ENCODE measurements around the gene TRIM14. TPM values are rescaled to one million over a fixed set of nuclear protein-coding genes. Genes with fewer than 3 reads are reported as not detected.

Gene TRIM14
- total RNA-seq, 1 experiment from 2014 or later = 20.2 TPM

DNA sequence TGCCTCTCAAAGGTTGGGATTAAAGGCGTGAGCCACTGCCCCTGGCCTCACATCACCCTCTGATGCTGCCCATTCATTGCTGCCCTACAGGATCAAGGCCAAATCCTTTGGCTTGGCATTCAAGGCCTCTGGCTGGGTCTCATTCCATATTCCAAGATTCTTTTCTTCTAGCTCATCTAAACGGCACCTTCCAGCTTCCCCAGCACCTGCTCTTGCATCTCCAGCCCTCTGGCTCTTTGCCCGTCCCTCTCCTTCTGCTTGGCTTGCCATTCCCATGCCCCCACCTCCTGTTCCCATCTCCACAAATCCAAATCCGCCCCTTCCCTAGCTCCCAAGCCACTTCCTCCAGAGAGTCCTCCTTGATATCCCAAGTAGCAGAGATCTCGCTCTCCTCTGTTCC, 40.3 kb upstream of the TRIM14 start:
- Histone ChIP-seq H3K4me3 (no peak overlapping the region), H3K27me3 (ENCODE audit: insufficient read depth, low read depth) (no peaks in the 10 kb centered on the region), H3K9me3 (ENCODE audit: insufficient read depth, low read depth) (no peaks in the 10 kb centered on the region), H3K4me2 (no peak overlapping the region), H3K4me1 (replicated peaks; ENCODE audit: insufficient read depth) (peaks cover 15% of the 10 kb centered on the region), H3K27ac (no peak overlapping the region), H4K20me1 (ENCODE audit: insufficient read depth) (no peaks in the 10 kb centered on the region), H3K79me2 (ENCODE audit: low read depth) (no peaks in the 10 kb centered on the region), H2AFZ (no peak overlapping the region), H3F3A (ENCODE audit: insufficient read depth, low read depth) (peaks cover 13% of the 10 kb centered on the region), H3K9me2 (ENCODE audit: insufficient read depth) (no peaks in the 10 kb centered on the region), H3K36me3 (ENCODE audit: low read depth) (no peaks in the 10 kb centered on the region)
- ChIA-PET CTCF (no interaction called here), POLR2A (ENCODE audit: unreplicated experiment) (no interaction called here)
- BruUV-seq (replicated peaks) = no TSS peak
- intact Hi-C loops (cut with micrococcal nuclease; ENCODE audit: unreplicated experiment) = no loop called here
- TF ChIP-seq, protein P1, sequence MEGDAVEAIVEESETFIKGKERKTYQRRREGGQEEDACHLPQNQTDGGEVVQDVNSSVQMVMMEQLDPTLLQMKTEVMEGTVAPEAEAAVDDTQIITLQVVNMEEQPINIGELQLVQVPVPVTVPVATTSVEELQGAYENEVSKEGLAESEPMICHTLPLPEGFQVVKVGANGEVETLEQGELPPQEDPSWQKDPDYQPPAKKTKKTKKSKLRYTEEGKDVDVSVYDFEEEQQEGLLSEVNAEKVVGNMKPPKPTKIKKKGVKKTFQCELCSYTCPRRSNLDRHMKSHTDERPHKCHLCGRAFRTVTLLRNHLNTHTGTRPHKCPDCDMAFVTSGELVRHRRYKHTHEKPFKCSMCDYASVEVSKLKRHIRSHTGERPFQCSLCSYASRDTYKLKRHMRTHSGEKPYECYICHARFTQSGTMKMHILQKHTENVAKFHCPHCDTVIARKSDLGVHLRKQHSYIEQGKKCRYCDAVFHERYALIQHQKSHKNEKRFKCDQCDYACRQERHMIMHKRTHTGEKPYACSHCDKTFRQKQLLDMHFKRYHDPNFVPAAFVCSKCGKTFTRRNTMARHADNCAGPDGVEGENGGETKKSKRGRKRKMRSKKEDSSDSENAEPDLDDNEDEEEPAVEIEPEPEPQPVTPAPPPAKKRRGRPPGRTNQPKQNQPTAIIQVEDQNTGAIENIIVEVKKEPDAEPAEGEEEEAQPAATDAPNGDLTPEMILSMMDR (conservative IDR thresholded peaks at IDR 0.05) = no peak
- no peak for TF ChIP-seq EZH2 (IDR thresholded peaks at IDR 0.05; ENCODE audit: low read depth)
- DNase-seq = no peak

DNA sequence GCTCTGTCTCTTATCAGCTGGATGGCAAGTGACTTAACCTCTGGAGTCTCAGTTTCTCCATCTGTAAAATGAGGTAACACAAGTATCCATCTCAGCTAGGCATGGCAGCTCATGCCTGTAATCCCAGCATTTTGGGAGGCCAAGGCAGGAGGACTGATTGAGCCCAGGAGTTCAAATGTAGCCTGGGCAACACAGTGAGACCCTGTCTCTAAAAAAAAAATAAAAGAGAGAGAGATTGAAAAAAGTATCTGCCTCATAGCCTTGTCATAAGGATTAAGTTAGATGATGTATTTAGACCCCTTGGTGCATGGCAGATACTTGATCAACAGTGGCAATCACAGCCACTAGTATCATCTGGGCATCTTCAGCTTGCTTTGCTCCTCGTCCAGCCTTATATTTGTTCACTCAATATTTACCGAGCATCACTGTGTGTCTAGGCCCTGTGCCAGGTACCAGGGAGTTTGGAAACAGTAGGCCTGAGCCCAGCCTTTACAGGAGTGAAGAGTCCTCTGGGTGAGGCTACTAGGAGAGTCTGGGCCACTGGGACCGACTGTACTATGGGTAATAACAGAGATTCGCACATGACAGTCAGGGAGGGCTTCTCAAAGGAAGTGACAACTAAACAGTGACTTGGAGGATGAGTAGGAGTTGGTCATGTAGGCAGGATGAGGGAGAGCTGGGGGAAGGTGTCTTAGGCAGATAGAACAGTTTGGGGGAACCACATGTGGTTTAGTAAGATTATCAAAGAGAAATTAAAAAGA, 39.2 kb upstream of the TRIM14 start:
- Histone ChIP-seq H3K9me2 (ENCODE audit: insufficient read depth) (no peaks in the 10 kb centered on the region), H3K4me2 (no peak overlapping the region), H3K27ac (no peak overlapping the region), H3K27me3 (ENCODE audit: insufficient read depth, low read depth) (no peaks in the 10 kb centered on the region), H3K36me3 (ENCODE audit: low read depth) (no peaks in the 10 kb centered on the region), H4K20me1 (ENCODE audit: insufficient read depth) (no peaks in the 10 kb centered on the region), H3K4me3 (no peak overlapping the region), H2AFZ (no peak overlapping the region), H3F3A (ENCODE audit: insufficient read depth, low read depth) (peaks cover 14% of the 10 kb centered on the region), H3K4me1 (replicated peaks; ENCODE audit: insufficient read depth) (peaks cover 24% of the 10 kb centered on the region), H3K9me3 (ENCODE audit: insufficient read depth, low read depth) (no peaks in the 10 kb centered on the region), H3K79me2 (ENCODE audit: low read depth) (no peaks in the 10 kb centered on the region)
- peak in 1 of 2 experiments; percentile 37 for DNase-seq
- POLR2A ChIA-PET (ENCODE audit: unreplicated experiment) = no interaction called here
- intact Hi-C loops (cut with micrococcal nuclease; ENCODE audit: unreplicated experiment) = no loop called here
- CTCF ChIA-PET = no interaction called here
- no TSS peak for BruUV-seq (replicated peaks)
- no peak for TF ChIP-seq EZH2 (IDR thresholded peaks at IDR 0.05; ENCODE audit: low read depth)
- TF ChIP-seq, protein P1 (conservative IDR thresholded peaks at IDR 0.05) = no peak

DNA sequence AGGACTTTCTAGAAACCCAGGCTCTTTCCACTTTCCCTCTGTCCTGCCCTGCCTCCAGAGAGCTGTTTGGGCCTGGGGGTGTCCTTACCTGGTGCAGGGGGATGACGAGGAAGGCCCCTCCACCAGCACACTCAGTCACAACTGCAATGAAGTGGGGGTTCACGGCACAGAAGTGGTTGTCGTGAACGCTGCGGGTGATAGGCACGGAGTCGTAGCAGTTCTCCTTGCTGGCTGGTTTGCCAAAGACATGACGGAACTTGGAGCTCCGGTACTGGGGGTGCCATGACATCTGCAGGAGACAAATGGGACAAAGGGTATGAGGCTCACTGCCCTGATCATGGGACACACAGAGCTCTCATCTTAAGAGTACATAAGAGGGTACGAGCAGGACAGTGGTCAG, 38.4 kb upstream of the TRIM14 start:
- POLR2A ChIA-PET (ENCODE audit: unreplicated experiment) = interaction anchor here (0.6 kb wide), 1 partner anchor 21 kb away, joined by 3 read pairs; no protein-coding TSS in a partner anchor
- no TSS peak for BruUV-seq (replicated peaks)
- peaks cover 14% of the 10 kb centered on the region for H3F3A ChIP-seq (ENCODE audit: insufficient read depth, low read depth)
- H3K79me2 ChIP-seq (ENCODE audit: low read depth) = no peaks in the 10 kb centered on the region
- no peaks in the 10 kb centered on the region for H4K20me1 ChIP-seq (ENCODE audit: insufficient read depth)
- H3K4me1 ChIP-seq (replicated peaks; ENCODE audit: insufficient read depth) = peaks cover 28% of the 10 kb centered on the region
- H3K27me3 ChIP-seq (ENCODE audit: insufficient read depth, low read depth) = no peaks in the 10 kb centered on the region
- TF ChIP-seq, protein P1 (conservative IDR thresholded peaks at IDR 0.05) = no peak
- no peak for TF ChIP-seq EZH2 (IDR thresholded peaks at IDR 0.05; ENCODE audit: low read depth)
- H3K4me2 ChIP-seq = no peak overlapping the region
- no peaks in the 10 kb centered on the region for H3K9me3 ChIP-seq (ENCODE audit: insufficient read depth, low read depth)
- H2AFZ ChIP-seq = no peak overlapping the region
- no peak overlapping the region for H3K4me3 ChIP-seq
- CTCF ChIA-PET = interaction anchor here (0.6 kb wide), 1 partner anchor 842 kb away, joined by 3 read pairs; no protein-coding TSS in a partner anchor
- intact Hi-C loops (cut with micrococcal nuclease; ENCODE audit: unreplicated experiment) = no loop called here
- H3K27ac ChIP-seq = no peak overlapping the region
- no peaks in the 10 kb centered on the region for H3K36me3 ChIP-seq (ENCODE audit: low read depth)
- no peak for DNase-seq
- H3K9me2 ChIP-seq (ENCODE audit: insufficient read depth) = no peaks in the 10 kb centered on the region
